GM12874 (cell line): ENCODE data around the gene GBE1.

Experiments
- CTCF ChIP-seq: IDR thresholded peaks from 2 replicates; pipeline ENCODE4 v1.5.1; 2011; ENCODE audit warnings: low read depth, mild to moderate bottlenecking, control low read depth, low read length, moderate library complexity; ENCODE audit not compliant: insufficient read depth

The GBE1 gene

GRCh38 chr3:81612768-81613167, 148.7 kb downstream of the GBE1 start:
- TF ChIP-seq CTCF: no peak

- TF ChIP-seq CTCF: no peak
Measured at GRCh38 chr3:81602781-81603180, 158.7 kb downstream of the GBE1 start.

GRCh38 chr3:81601707-81602305, 159.6 kb downstream of the GBE1 start:
- TF ChIP-seq CTCF: no peak

GRCh38 chr3:81592101-81592500, 169.3 kb downstream of the GBE1 start:
- TF ChIP-seq CTCF: no peak

GRCh38 chr3:81585937-81586336, 175.5 kb downstream of the GBE1 start:
- TF ChIP-seq CTCF: no peak

- TF ChIP-seq CTCF: no peak
Measured at GRCh38 chr3:81585056-81585455, 176.4 kb downstream of the GBE1 start.

GRCh38 chr3:81581966-81582599, 179.4 kb downstream of the GBE1 start:
- peak; percentile 60 for TF ChIP-seq CTCF
